ENCODE measurements around the gene BCAP31.
"Not testable (repeated sequence)": the region's sequence is repeated elsewhere in the genome, so short reads cannot be mapped to it uniquely, and the experiment has no call there.

BCAP31 gene

DNA sequence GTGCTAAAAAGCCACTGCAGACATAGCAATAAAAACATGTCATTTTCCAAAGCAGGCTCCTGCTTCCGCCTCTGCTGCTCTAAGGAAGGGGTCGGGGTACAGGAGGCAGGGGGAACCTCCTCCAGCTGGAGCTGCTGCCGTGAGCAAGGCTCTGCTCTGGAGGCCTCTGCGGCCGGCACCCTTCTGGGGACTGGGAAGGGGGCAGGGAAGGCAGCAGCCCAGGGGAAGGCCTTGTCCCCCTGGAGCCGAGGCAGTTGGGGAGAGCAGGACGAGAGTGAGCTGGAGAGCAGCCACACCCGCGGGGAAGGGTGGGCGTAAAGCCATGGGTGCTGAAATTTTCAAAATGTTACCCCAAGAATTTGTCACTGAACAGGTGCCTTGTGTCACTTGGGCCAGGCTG, 27.6 kb downstream of the BCAP31 start:
- not testable (repeated sequence) for DNase-seq (ENCODE audit: low read depth, low spot score)

DNA sequence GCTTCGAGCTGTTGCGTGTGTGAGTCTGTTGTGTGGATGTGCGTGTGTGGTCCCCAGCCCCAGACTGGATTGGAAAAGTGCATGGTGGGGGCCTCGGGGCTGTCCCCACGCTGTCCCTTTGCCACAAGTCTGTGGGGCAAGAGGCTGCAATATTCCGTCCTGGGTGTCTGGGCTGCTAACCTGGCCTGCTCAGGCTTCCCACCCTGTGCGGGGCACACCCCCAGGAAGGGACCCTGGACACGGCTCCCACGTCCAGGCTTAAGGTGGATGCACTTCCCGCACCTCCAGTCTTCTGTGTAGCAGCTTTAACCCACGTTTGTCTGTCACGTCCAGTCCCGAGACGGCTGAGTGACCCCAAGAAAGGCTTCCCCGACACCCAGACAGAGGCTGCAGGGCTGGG, 28.1 kb downstream of the BCAP31 start:
- no peak for DNase-seq (ENCODE audit: low read depth, low spot score)

DNA sequence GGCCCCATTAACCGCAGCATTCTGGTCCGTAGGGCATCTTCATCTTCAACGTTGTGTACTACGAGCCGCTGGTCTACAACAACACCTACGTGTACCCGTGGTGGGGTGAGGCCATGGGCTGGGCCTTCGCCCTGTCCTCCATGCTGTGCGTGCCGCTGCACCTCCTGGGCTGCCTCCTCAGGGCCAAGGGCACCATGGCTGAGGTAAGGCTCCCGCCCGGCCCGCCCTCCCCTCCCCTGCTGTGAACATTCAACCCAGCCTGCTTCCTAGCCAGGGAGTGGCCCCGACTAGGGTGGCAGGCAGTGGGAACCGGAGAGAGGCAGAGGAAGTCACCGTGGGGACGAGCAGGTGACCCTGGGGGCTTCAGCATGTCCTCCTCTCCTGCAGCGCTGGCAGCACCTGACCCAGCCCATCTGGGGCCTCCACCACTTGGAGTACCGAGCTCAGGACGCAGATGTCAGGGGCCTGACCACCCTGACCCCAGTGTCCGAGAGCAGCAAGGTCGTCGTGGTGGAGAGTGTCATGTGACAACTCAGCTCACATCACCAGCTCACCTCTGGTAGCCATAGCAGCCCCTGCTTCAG, 29.4 kb downstream of the BCAP31 start:
- no peak for DNase-seq (ENCODE audit: low read depth, low spot score)

DNA sequence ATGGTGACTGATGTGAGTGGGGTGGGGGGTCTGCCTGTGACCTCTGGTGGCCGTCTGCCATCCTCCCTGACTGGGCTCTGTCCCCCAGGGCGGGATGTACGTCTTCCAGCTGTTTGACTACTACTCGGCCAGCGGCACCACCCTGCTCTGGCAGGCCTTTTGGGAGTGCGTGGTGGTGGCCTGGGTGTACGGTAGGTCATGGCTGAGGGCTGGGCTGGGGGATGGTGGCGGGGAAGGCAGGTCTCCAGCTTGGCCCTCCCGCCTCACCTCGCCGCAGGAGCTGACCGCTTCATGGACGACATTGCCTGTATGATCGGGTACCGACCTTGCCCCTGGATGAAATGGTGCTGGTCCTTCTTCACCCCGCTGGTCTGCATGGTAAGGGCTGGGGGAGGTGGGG, 29.9 kb downstream of the BCAP31 start:
- DNase-seq (ENCODE audit: low read depth, low spot score): not testable (repeated sequence)

DNA sequence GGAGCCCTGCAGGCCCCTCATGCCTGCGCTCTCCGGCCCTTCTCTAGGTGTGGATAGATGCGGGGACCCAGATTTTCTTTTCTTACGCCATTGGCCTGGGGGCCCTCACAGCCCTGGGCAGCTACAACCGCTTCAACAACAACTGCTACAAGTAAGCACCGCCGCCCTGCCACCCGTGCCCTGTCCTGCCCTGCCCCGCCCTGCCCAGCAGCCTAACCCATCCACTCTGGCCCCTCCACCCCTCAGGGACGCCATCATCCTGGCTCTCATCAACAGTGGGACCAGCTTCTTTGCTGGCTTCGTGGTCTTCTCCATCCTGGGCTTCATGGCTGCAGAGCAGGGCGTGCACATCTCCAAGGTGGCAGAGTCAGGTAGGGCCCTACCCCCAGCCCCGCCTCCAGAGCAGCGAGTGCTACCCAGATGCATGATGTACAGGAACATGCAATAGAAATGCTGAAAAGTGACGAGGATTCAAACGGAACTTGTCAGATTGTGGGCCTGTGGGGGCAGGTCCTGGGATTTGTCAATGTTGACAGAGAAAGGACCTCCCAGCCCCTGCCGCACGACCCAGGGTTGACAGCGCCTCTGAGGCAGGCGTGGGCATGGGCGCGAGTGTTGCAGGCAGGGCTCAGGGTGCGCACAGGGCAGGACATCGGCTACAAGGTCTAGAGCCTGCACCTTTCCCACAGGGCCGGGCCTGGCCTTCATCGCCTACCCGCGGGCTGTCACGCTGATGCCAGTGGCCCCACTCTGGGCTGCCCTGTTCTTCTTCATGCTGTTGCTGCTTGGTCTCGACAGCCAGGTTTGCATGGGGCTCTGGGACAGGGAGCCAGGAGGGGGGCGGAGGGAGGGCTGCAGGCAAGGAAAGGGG, 30.7 kb downstream of the BCAP31 start:
- DNase-seq (ENCODE audit: low read depth, low spot score): no peak

DNA sequence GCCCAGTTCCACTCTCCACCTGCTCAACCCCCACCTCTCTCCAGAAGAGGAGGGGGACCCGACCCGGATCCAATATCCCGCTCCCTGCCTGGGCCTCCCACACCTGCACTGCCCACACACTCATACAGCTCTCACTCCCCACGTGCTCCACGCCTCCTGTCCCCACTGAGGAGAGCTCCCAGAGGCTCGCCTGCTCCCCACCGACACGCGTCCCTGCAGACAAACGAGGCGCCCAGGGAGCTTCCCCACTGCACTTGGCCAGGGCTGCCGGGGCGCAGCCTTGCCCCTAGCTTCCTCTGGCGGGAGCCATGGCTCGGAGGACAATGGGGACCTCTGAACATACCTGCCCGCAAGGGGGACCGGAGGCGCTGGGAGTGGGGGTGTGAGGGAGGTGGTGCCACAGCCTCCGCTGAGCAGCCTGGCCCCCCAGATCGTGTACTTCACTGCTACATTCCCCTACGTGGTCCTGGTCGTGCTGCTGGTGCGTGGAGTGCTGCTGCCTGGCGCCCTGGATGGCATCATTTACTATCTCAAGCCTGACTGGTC, 31.5 kb downstream of the BCAP31 start:
- DNase-seq (ENCODE audit: low read depth, low spot score): no peak

DNA sequence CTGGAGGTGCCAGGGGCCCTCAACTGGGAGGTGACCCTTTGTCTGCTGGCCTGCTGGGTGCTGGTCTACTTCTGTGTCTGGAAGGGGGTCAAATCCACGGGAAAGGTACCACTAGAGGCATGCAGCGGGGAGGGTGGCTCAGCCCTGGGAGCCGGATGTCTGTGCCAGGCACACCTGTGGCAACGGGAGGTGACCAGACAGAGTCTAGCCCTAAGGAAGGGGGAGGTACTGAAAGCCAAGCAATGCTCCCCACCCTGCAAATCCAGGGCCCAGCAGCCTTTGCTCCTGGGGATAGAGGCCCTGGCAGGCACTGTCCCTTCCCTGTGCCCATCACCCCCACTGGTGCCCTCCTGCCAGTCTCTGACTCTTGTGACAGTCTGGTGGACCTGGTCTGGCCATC, 32.2 kb downstream of the BCAP31 start:
- no peak for DNase-seq (ENCODE audit: low read depth, low spot score)

DNA sequence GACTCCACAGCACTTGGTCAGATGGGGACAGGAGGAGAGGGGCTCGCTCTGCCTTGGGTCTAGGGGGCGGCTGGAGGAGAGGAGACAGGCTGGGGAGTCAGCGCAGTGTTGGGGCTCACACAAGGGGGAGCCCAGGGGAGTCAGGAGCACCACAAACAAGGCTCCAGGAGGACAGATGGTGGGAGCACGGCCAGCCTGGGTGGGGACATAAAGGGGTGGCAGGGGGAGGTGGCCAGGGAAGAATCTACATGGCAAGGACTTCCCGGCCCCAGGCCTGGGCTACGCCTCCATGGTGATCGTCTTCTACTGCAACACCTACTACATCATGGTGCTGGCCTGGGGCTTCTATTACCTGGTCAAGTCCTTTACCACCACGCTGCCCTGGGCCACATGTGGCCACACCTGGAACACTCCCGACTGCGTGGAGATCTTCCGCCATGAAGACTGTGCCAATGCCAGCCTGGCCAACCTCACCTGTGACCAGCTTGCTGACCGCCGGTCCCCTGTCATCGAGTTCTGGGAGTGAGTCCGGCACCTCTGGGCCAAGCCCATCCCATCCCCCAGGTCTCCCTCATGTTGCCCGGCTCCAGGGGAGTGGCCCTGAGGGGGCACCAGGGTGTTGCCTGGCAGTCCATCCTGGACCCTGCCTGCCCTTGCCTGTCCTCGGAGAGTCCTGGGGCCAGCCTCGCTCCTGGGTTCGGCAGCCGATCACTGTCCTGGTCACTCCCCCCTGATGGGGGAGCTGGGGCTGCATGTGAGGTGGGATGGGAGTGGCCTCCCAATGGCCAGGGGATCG, 33.0 kb downstream of the BCAP31 start:
- not testable (repeated sequence) for DNase-seq (ENCODE audit: low read depth, low spot score)

DNA sequence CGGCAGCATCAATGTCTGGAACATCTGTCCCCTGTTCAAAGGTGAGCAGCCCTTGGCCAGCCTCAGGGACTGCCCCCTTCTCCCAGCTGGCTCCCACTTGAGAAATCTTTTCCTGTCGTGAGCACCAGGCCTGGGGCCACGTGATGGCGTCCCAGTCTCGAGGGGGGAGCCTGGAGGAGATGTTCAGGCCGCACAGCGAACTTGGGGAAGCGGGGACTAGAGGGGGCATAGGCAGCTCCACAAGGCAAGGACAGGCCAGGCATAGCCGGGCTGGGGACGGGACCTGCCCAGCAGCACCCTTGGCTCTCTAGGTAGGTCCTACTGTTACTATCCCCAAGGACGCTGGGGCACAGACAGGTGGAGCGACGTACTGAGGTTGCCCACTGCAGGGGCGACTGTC, 33.7 kb downstream of the BCAP31 start:
- no peak for DNase-seq (ENCODE audit: low read depth, low spot score)

DNA sequence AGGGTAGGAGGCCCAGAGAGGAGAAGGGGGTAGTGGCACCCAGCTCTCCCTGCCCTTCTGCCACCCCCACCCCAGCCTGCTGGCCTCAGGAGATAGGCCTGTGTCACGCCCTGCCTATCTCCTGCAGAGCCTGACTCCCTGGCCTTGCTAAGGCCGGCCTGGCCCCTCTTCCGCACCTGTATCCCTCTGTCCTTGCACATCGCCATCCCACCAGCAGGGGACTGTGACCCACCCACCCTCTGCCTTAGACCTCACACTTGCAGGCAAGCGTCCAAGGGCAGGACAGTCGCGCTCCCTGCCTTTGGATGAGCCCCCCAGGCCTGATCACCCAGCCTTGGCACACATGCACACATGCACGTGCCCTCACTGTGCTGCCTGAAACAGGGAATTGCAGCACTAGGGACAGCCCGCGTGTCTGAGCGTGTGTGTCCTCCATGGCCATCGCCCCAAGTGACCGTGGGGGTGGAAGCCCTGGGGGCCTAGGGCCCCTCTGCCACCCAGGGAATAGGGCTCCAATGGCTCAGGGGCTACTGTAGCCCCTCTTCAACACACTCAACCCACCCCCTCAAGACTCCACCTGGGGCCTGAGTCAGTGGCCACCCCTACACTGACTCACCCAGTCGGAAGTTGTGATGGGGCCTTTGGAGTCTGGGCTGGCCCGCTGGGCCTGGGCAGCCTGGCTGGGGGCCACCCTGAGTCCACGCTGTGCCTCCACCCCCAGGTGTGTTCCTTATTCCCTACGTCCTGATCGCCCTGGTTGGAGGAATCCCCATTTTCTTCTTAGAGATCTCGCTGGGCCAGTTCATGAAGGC, 34.3 kb downstream of the BCAP31 start:
- DNase-seq (ENCODE audit: low read depth, low spot score): no peak

DNA sequence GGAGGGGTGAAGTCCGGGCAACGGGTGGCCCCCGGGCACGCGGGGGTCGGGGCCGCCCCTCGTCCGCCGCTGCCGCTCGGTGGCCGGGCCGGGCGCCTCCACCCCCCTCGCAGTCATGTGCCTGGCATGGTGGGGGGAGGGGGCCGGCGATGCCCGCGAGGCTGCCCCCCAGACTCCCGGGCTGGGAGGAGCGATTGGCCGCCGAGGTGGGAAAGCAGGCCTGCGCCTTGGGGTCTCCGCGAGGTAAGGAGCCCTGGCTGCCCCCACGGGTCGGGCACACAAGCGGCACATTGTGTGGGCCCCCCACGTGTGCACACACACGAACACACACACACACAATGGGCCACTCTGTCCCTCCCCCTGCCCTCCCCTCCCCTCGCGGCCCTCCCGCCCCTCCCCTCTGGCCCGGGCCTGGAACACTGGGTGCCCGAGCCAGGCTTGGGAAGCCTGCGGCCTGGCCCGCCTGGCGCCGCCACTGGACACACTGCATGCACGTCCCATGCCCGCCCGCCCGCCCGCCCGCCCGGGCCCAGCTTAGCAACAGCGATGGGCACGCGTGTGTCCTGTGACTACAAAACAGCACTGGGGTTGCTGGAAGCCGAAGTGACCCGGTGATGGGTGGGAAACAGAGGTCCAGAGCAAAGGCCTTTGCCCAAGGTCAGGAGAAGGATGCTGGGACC, 35.1 kb downstream of the BCAP31 start:
- no peak for DNase-seq (ENCODE audit: low read depth, low spot score)

DNA sequence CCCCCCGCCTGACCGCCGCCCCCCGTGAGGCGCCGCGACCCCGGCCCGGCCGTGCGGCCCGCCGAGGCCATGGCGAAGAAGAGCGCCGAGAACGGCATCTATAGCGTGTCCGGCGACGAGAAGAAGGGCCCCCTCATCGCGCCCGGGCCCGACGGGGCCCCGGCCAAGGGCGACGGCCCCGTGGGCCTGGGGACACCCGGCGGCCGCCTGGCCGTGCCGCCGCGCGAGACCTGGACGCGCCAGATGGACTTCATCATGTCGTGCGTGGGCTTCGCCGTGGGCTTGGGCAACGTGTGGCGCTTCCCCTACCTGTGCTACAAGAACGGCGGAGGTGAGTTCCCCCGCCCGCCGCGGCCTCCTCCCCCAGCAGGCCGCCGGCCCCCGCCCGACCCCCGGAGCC, 35.7 kb downstream of the BCAP31 start:
- no peak for DNase-seq (ENCODE audit: low read depth, low spot score)

DNA sequence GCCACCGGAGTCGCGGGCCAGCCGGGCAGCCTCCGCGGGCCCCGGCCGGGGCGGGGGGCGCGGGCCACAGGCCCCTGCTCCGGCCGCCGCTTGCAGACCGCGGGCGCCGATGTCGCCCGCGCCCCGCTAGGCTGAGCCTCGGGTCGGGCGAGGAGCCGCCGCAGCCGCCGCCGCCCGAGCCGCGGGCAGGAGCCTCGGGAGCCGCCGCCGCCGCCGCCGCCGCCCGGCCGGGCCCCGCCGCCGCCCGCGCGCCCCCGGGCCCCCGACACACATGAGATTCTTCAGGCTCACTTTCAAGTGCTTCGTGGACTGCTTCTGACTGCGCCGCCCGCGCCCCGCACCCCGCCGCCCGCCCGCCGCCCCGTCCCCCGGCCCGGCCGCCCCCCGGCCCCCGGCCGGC, 36.1 kb downstream of the BCAP31 start:
- DNase-seq (ENCODE audit: low read depth, low spot score): no peak

DNA sequence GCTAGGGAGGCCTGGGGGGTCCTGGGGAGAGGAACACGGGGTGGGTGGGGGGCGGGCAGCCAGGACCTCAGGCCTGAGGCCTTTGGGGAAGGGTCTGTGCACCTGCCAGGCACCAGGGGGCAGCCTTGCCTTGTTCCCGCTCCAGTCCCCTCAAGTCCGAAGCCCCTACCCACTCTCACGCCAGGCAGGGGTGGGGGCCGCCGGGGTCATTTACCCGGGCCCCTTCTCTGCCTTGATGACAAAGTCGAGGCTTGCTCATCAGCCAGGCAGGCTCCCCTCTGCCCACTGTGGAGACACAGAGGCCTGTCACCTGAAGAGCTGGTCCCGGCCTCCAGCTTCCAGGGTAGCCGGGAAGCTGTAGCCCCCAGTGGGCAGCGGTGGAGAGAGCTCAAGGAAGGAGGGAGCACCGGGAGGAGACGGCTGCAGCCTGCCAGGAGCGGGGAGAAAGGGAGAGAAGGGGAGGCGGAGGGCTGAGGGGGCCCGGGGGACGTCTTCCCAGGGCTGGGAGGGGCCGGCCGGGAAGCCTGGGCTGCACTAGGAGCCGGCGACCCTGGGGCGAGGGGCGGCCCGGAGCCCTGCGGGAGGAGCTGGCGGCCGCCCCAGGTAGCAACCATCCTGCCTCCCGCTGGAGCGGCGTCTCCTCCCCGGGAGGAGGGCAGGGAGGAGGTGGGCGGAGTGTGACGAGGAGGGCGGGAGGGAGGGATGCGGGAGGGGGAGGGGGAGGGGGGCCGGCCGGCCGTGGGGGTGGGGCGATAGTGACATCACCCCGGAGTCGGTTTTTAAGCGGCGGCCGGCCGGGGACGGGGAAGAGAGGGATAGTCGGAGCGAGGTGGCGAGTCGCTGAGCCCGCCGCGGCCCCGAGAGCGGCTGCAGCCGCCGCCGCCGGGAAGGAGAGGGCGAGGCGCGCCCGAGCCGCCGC, 36.8 kb downstream of the BCAP31 start, which contains the start of gene SLC6A8:
SLC6A8 (plus strand) TSS at position 806 of the 919 bp plus-strand sequence. CDS start 649 bp downstream, outside the sequence.
- DNase-seq (ENCODE audit: low read depth, low spot score): no peak

DNA sequence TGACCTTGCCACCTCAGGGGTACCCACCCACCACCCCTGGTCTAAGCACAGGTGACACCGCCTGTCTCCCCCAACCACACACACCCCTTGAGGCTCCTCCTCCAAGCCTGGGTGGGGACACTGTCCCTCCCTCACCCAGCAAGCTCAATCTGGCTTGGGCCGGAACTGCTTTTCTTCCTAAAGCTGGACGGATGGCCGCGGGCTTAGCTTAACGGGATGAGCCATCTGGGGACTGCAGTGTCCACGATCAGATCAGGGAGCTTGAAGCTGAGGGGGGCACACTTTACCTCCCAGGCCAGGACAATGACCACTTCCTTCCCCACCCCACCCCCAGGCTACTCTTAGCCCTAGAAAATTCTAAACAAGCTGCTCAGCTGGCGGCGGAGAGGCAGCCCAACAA, 37.5 kb downstream of the BCAP31 start:
- DNase-seq (ENCODE audit: low read depth, low spot score): no peak

DNA sequence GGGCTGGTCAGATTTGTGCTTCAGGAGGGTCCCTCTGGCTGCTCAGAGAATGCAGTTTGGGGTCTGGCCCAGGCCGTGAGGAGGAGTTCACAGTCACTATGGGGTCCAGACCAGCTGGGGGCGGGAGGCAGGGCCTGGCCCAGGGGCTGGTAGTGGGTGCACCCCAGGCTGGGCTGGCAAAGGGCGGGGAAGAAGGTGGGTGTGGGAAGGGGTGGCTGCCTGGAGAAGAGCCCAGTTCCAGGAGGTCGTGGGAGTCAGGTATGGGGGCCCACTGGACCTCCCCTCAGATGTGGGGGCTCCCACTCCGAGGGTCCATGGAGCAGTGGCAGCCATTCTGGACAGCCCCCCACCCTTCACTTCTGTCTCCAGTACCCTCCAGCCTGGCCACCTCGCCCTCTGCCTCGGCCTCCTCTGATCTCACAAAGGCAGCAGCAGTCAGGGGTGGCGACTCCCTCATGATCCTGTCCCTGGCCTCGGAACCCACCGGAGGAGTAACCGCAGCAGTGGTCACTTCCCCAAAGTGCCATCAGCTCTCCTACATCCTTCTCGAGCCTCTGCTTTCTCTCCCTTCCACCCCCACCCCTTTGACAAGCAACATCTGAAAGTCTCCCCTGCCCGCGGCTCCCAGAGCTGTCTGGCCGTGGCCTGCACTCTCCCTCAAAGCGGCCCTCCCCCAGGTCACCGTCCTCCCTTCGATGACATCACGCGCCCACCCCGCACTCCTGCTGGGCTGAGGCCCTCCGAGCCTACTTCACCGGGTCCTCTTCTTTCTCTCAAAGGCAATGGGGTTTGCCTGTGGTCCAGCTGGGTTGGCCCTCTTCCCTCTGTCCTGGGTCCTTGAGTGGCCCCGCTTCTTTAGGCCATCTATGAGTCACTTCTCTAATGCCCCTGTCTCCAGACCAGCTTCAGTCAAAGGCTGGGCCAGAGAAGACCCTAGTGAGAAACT, 38.2 kb downstream of the BCAP31 start:
- DNase-seq (ENCODE audit: low read depth, low spot score): no peak

DNA sequence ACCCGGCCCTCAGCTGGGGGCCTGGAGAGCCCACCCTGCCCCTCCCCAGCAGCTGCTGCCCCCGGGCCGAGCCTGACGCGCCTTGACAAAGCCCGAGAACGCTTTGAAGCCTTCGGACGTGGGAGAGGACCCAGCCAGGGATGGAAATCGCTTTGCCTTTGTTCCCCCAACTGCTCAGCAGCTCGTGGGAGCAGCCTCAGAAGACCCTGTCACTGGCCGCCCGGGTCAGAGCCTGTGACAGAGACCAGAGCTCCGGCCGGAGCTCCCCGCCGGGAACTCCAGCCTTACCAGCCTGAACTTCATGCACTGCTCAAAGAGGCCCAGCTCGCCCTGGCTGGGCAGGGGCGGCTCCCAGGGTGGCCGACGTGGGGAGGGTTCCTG, 39.0 kb downstream of the BCAP31 start:
- DNase-seq (ENCODE audit: low read depth, low spot score): no peak

DNA sequence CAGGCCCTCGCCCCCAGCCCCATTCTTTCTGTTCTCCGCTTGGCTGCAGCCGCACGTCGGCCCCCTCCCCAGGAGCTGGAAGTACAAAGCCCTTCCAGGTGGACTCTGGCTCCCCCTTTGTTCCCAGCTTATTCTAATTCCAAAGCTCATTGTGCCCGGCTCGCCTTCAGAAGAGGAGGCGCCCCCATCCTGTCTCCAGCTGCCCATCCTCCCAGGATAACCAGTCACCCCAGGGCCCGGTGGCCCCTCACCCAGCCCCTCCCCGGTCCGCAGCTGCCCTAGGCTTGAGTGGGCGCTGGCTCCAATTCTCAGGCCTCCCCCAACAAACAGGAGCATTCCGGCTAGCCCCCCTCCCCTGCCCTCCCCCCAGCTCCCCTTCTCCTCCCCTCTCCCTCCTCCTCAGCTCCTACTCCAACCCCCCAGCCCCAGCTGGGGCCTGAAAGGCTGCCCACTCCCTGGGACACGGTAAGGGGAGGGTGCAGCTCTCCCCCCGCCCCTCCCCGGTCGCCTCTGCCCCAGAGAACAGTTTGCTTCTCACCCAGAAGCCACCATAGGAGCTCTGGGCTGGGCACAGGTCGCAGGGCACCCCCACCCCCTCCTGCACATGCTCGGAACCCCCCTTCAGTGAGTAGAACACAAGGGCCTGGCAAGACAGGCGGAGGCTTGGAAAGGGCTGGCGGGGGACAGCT, 39.6 kb downstream of the BCAP31 start:
- DNase-seq (ENCODE audit: low read depth, low spot score): no peak
